ENCODE measurements around the gene GPSM3.

Gene GPSM3

GRCh38 chr6:32192608-32193039 lies at the start of gene GPSM3:
TSS of gene GPSM3 (minus strand) at chr6:32192643. CDS start at chr6:32192513, 130 bp downstream.
- no peak for TF ChIP-seq CTCF (IDR thresholded peaks at IDR 0.05; ENCODE audit: low read depth, low read length)

GRCh38 chr6:32240686-32241085 lies 48.2 kb upstream of the GPSM3 start:
- no peak for TF ChIP-seq CTCF (IDR thresholded peaks at IDR 0.05; ENCODE audit: low read depth, low read length)
- no peak for DNase-seq (ENCODE audit: extremely low read depth, low read depth)

More at GRCh38 chr6:32192608-32193039, at the start of gene GPSM3:
- no peak for DNase-seq (ENCODE audit: extremely low read depth, low read depth)

- no peak for DNase-seq (ENCODE audit: extremely low read depth, low read depth)
- no peak for TF ChIP-seq CTCF (IDR thresholded peaks at IDR 0.05; ENCODE audit: low read depth, low read length)
These were observed 47.0 kb upstream of the GPSM3 start for GRCh38 chr6:32239462-32239861.

GRCh38 chr6:32234934-32235333 lies 42.5 kb upstream of the GPSM3 start:
- TF ChIP-seq CTCF (IDR thresholded peaks at IDR 0.05; ENCODE audit: low read depth, low read length) = no peak
- no peak for DNase-seq (ENCODE audit: extremely low read depth, low read depth)

- no peak for TF ChIP-seq CTCF (IDR thresholded peaks at IDR 0.05; ENCODE audit: low read depth, low read length)
- no peak for DNase-seq (ENCODE audit: extremely low read depth, low read depth)
These were observed 34.0 kb upstream of the GPSM3 start for GRCh38 chr6:32226434-32226833.

- DNase-seq (ENCODE audit: extremely low read depth, low read depth) = no peak
- no peak for TF ChIP-seq CTCF (IDR thresholded peaks at IDR 0.05; ENCODE audit: low read depth, low read length)
These were observed 32.3 kb upstream of the GPSM3 start for GRCh38 chr6:32224696-32225095.

GRCh38 chr6:32223258-32224235 lies 31.1 kb upstream of the GPSM3 start, which contains the start of gene NOTCH4:
TSS of gene NOTCH4 (minus strand) at chr6:32224067. CDS start at chr6:32223928, 139 bp downstream.
- TF ChIP-seq CTCF (IDR thresholded peaks at IDR 0.05; ENCODE audit: low read depth, low read length) = no peak
- DNase-seq (ENCODE audit: extremely low read depth, low read depth) = no peak
